ENCODE data around the gene JMJD8. TPM values are rescaled to one million over a fixed set of nuclear protein-coding genes. Genes with fewer than 3 reads are reported as not detected.

JMJD8 gene
- total RNA-seq, 1 experiment from 2014 or later: 90.5 TPM

GRCh38 chr16:647173-647902 lies 36.8 kb downstream of the JMJD8 start:
- BruUV-seq (replicated peaks): no TSS peak
- CTCF ChIA-PET: interaction anchor here (0.5 to 2.1 kb wide), 5 partner anchors 11 to 246 kb away, joined by 3 to 6 read pairs (median 4); partner anchors contain the start of genes DECR2, METTL26 and RHOT2
- intact Hi-C loops (cut with micrococcal nuclease; ENCODE audit: unreplicated experiment): no loop called here
- Mint-ChIP-seq H3K36me3 (ENCODE audit: insufficient read depth, unreplicated experiment) (peaks cover 93% of the 10 kb centered on the region), H3K4me3 (ENCODE audit: low read depth, unreplicated experiment) (peak overlapping the region; percentile 77), H3K4me1 (ENCODE audit: low read depth, unreplicated experiment) (peaks cover 30% of the 10 kb centered on the region), H3K9me3 (ENCODE audit: low read depth, unreplicated experiment) (no peaks in the 10 kb centered on the region), H3K27ac (ENCODE audit: unreplicated experiment) (no peak overlapping the region), H3K27me3 (ENCODE audit: unreplicated experiment) (no peaks in the 10 kb centered on the region)
- DNase-seq: no peak
- no peak for TF ChIP-seq CTCF (IDR thresholded peaks at IDR 0.05; ENCODE audit: unreplicated experiment)

DNA sequence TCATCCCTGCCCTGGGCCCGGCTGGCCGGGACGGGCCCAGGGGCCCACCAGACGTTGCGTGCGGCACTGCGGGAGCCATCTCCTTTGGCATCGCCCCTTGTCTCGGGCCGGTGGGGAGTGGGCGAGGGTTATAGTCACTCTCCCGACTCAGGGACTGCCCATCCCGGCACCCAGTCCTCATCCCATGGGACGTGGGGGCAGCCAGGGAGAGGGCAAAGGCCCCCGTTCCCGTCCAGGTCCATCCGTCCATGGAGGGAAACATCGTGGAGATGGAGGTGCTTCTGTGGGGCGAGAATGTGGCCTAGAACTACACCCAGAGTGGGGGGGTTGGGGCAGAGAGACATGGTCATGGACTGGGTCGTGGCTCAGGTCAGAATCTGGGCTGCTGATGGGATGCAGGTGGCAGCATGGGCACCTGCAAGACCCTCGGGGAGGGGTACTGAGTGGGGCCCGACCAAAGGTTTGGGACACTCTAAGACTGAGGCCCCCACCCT lies 37.4 kb downstream of the JMJD8 start:
- no TSS peak for BruUV-seq (replicated peaks)
- Mint-ChIP-seq H3K4me3 (ENCODE audit: low read depth, unreplicated experiment) (peak overlapping the region; percentile 77), H3K4me1 (ENCODE audit: low read depth, unreplicated experiment) (peaks cover 30% of the 10 kb centered on the region), H3K36me3 (ENCODE audit: insufficient read depth, unreplicated experiment) (peaks cover 93% of the 10 kb centered on the region), H3K27me3 (ENCODE audit: unreplicated experiment) (no peaks in the 10 kb centered on the region), H3K9me3 (ENCODE audit: low read depth, unreplicated experiment) (no peaks in the 10 kb centered on the region), H3K27ac (ENCODE audit: unreplicated experiment) (no peak overlapping the region)
- TF ChIP-seq CTCF (IDR thresholded peaks at IDR 0.05; ENCODE audit: unreplicated experiment): no peak
- intact Hi-C loops (cut with micrococcal nuclease; ENCODE audit: unreplicated experiment): no loop called here
- CTCF ChIA-PET: interaction anchor here (2.1 kb wide), 1 partner anchor 10 kb away, joined by 6 read pairs; the partner anchor contains the start of gene METTL26
- no peak for DNase-seq

DNA sequence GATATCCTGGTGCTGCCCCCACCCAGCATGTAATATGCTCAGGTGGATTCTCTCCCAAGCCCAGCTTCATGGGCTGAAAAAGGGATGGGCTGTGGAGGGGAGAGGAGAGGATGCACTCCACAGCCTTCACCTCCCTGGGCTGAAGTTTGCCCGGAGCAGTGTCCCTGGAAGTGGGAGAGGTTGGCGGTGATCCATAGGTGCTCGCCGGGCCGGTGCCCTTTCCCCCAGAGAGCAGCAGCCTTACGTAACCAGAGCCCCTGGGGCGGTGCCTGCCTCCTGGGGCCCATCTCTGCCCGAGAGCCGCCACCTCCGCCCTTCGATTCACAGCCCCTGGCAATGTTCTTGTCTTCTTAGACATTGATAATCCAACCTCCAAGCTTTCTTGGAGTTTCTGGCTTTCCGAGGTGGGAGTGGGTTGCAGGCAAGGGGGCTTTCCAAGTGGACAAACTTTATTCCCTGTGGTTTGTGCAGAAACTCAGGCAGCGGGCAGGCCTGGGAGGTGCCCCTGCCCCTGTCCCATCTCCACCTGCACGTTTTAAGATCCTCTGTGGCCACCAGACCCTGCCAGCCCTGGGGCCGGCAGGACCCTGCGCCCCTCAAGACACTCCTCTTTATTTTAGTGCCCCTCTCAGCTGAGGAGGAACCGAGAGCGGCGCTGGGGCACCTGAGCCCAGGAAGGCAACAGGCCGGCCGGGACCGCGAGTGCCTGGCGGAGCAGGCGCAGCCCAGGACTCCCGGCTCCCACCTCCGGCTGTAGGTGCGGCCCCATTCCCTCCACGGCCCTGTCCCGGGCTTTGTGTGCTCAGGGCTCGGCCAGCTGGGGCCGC lies 38.1 kb downstream of the JMJD8 start:
- intact Hi-C loops (cut with micrococcal nuclease; ENCODE audit: unreplicated experiment): no loop called here
- H3K27ac Mint-ChIP-seq (ENCODE audit: unreplicated experiment): no peak overlapping the region
- no peak for TF ChIP-seq CTCF (IDR thresholded peaks at IDR 0.05; ENCODE audit: unreplicated experiment)
- H3K27me3 Mint-ChIP-seq (ENCODE audit: unreplicated experiment): no peaks in the 10 kb centered on the region
- no peak for DNase-seq
- no peaks in the 10 kb centered on the region for H3K9me3 Mint-ChIP-seq (ENCODE audit: low read depth, unreplicated experiment)
- peaks cover 30% of the 10 kb centered on the region for H3K4me1 Mint-ChIP-seq (ENCODE audit: low read depth, unreplicated experiment)
- H3K36me3 Mint-ChIP-seq (ENCODE audit: insufficient read depth, unreplicated experiment): peaks cover 92% of the 10 kb centered on the region
- no TSS peak for BruUV-seq (replicated peaks)
- CTCF ChIA-PET: no interaction called here
- H3K4me3 Mint-ChIP-seq (ENCODE audit: low read depth, unreplicated experiment): peak overlapping the region; percentile 77

DNA sequence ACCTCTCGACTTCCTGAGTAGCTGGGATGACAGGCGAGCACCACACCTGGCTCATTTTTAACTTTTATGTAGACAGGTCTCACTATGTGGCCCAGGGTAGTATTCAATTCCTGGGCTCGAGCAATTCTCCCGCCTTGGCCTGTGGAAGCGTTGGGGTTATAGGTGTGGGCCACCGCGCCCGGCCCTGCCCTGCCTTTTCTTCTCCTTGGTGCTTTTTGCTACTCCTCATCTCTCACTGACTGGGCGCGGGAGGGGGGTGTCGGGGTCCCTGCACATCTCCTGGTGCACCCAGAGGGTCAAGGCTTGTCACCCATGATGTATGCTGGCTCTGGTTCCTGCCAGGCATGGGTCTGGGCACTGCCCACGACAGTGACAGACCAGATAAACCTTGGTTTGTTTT lies 39.6 kb downstream of the JMJD8 start:
- DNase-seq: no peak
- Mint-ChIP-seq H3K4me1 (ENCODE audit: low read depth, unreplicated experiment) (peaks cover 30% of the 10 kb centered on the region), H3K27me3 (ENCODE audit: unreplicated experiment) (no peaks in the 10 kb centered on the region), H3K36me3 (ENCODE audit: insufficient read depth, unreplicated experiment) (peaks cover 83% of the 10 kb centered on the region), H3K4me3 (ENCODE audit: low read depth, unreplicated experiment) (peak overlapping the region; percentile 76), H3K9me3 (ENCODE audit: low read depth, unreplicated experiment) (no peaks in the 10 kb centered on the region), H3K27ac (ENCODE audit: unreplicated experiment) (peak overlapping the region; percentile 62)
- no TSS peak for BruUV-seq (replicated peaks)
- no peak for TF ChIP-seq CTCF (IDR thresholded peaks at IDR 0.05; ENCODE audit: unreplicated experiment)
- CTCF ChIA-PET: no interaction called here
- intact Hi-C loops (cut with micrococcal nuclease; ENCODE audit: unreplicated experiment): no loop called here

Measured in Calu3 (cell line).